Uterus (tissue), 2 donors: ENCODE results near the gene PZP.

Source experiments
- POLR2A ChIP-seq, 2 donors: fragments of 450-650 bp; IDR thresholded peaks; one replicate each; pipeline ENCODE4 v1.6.1; 2016; ENCODE audit warnings: antibody characterized with exemption in 2 of 2, mild to moderate bottlenecking in 1 of 2, moderate library complexity in 1 of 2
- TF ChIP-seq, protein P1 (sequence below), 4 experiments: fragments of 200-600 bp in 2 of 4; fragments of 450-650 bp in 2 of 4; sonication (generic) in 2 of 4; IDR thresholded peaks; one replicate each; pipeline ENCODE4 v1.5.1; 2016 to 2019; ENCODE audit warnings: antibody characterized with exemption in 4 of 4, mild to moderate bottlenecking in 2 of 4, moderate library complexity in 1 of 4

DNA sequence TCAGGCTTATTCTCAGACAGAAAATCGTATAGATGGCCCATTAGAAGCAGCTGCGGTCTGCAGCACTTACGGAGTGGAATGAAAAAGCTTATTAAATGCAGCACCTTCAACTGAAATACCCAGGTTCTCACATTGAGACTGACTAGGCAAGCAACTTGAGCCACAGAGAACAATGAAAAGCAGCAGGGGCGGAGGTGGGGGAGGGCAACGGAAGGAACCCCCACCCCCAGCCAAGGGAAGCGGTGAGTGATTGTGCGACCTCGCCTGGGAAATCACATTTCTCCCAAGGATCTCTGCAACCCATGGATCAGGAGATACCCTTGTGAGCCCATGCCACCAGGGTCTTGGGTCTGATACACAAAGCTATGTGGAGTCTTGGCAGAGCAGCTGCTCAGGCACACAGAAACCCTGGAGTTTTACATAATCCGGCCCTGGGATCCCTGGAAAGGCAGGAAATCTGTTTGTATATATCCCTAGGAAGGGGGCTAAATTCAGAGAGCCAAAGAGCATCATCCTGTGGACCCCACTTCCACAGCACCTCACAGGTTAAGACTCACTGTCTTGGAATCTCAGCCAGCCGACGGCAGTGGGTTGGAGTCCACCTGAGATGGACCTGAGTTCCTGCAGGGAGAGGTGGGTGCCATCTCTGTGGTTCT lies 38.1 kb downstream of the PZP start:
- TF ChIP-seq, protein P1, sequence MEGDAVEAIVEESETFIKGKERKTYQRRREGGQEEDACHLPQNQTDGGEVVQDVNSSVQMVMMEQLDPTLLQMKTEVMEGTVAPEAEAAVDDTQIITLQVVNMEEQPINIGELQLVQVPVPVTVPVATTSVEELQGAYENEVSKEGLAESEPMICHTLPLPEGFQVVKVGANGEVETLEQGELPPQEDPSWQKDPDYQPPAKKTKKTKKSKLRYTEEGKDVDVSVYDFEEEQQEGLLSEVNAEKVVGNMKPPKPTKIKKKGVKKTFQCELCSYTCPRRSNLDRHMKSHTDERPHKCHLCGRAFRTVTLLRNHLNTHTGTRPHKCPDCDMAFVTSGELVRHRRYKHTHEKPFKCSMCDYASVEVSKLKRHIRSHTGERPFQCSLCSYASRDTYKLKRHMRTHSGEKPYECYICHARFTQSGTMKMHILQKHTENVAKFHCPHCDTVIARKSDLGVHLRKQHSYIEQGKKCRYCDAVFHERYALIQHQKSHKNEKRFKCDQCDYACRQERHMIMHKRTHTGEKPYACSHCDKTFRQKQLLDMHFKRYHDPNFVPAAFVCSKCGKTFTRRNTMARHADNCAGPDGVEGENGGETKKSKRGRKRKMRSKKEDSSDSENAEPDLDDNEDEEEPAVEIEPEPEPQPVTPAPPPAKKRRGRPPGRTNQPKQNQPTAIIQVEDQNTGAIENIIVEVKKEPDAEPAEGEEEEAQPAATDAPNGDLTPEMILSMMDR (IDR thresholded peaks at IDR 0.05) = no peak
- no peak for TF ChIP-seq POLR2A (IDR thresholded peaks at IDR 0.05)
